ENCODE measurements around the gene FIGNL1. TPM values are rescaled to one million over a fixed set of nuclear protein-coding genes. Genes with fewer than 3 reads are reported as not detected.

FIGNL1 gene
- total and polyA plus RNA-seq, 8 donors: 1.3 to 4.1 (median 2.7) TPM

DNA sequence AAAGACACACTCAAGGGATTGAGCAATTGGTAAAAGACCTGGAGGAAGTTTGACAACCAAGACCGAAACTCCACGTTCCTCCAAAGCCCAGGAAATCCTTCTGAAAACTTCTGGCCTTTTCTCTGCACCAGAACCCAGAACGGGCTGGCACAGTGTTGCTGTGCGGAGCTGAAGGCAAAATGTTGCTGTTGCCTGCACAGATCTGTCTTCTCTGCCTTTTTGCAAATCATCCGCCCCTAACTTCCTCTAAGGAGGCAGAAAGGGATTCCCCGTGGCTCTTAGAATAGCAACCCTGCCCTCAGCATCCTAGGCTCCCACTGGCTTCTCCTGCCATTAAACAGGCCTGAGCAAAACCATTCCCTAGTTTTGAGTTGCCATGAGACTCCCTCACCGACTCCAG lies 44.9 kb downstream of the FIGNL1 start:
- TF ChIP-seq, protein P1, sequence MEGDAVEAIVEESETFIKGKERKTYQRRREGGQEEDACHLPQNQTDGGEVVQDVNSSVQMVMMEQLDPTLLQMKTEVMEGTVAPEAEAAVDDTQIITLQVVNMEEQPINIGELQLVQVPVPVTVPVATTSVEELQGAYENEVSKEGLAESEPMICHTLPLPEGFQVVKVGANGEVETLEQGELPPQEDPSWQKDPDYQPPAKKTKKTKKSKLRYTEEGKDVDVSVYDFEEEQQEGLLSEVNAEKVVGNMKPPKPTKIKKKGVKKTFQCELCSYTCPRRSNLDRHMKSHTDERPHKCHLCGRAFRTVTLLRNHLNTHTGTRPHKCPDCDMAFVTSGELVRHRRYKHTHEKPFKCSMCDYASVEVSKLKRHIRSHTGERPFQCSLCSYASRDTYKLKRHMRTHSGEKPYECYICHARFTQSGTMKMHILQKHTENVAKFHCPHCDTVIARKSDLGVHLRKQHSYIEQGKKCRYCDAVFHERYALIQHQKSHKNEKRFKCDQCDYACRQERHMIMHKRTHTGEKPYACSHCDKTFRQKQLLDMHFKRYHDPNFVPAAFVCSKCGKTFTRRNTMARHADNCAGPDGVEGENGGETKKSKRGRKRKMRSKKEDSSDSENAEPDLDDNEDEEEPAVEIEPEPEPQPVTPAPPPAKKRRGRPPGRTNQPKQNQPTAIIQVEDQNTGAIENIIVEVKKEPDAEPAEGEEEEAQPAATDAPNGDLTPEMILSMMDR (IDR thresholded peaks at IDR 0.05): no peak
- no peak overlapping the region for H3K27ac ChIP-seq
- no peaks in the 10 kb centered on the region for H3K27me3 ChIP-seq
- no peaks in the 10 kb centered on the region for H3K36me3 ChIP-seq
- no peak overlapping the region for H3K4me3 ChIP-seq
- DNase-seq (no peak), FAIRE-seq (no peak), ATAC-seq (no peak)
- no peaks in the 10 kb centered on the region for H3K9me3 ChIP-seq
- intact Hi-C loops (cut with DNase I): no loop called here
- 68 to 79% methylated on average over 7 of the region's 7 CpGs for WGBS, 2 donors
- no peaks in the 10 kb centered on the region for H3K4me1 ChIP-seq

DNA sequence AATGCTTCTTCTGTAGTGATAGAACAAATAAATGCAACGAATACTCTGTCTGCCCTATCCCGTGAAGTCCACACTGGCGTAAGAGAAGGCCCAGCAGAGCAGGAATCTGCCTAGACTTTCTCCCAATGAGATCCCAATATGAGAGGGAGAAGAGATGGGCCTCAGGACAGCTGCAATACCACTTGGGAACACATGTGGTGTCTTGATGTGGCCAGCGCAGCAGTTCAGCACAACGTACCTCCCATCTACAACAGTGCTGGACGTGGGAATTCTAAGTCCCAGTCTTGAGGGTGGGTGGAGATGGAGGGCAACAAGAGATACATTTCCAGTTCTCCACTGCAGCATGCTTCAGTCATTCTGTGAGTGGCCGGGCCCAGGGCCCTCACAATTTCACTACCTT lies 45.8 kb downstream of the FIGNL1 start:
- no peak for ATAC-seq
- WGBS, 2 donors: 66 to 67% methylated on average over 7 of the region's 7 CpGs

DNA sequence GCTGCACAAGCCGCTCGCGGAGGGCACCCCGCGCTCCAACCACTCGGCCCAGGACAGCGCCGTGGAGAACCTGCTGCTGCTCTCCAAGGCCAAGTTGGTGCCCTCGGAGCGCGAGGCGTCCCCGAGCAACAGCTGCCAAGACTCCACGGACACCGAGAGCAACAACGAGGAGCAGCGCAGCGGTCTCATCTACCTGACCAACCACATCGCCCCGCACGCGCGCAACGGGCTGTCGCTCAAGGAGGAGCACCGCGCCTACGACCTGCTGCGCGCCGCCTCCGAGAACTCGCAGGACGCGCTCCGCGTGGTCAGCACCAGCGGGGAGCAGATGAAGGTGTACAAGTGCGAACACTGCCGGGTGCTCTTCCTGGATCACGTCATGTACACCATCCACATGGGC lies 50.0 kb downstream of the FIGNL1 start:
- DNase-seq (no peak), FAIRE-seq (no peak), ATAC-seq (peak in 1 of 4 donors; percentile 27)
- no peaks in the 10 kb centered on the region for H3K9me3 ChIP-seq
- H3K27ac ChIP-seq: no peak overlapping the region
- intact Hi-C loops (cut with DNase I): no loop called here
- WGBS, 2 donors: 2 to 29% methylated on average over 41 of the region's 41 CpGs
- no peaks in the 10 kb centered on the region for H3K4me1 ChIP-seq
- no peaks in the 10 kb centered on the region for H3K36me3 ChIP-seq
- H3K4me3 ChIP-seq: peak overlapping the region in 1 of 4 donors; percentile 20
- TF ChIP-seq, protein P1 (IDR thresholded peaks at IDR 0.05): no peak
- peaks cover 0 to 6% (median 0%) of the 10 kb centered on the region in 4 donors for H3K27me3 ChIP-seq

More for the DNA sequence above, 45.8 kb downstream of the FIGNL1 start:
- TF ChIP-seq, protein P1 (IDR thresholded peaks at IDR 0.05): no peak
- intact Hi-C loops (cut with DNase I): no loop called here
- no peak for FAIRE-seq
- H3K4me1 ChIP-seq: no peaks in the 10 kb centered on the region
- H3K27me3 ChIP-seq: peaks cover 0 to 6% (median 0%) of the 10 kb centered on the region in 4 donors
- DNase-seq: no peak
- no peak overlapping the region for H3K27ac ChIP-seq
- no peak overlapping the region for H3K4me3 ChIP-seq
- H3K9me3 ChIP-seq: no peaks in the 10 kb centered on the region
- H3K36me3 ChIP-seq: no peaks in the 10 kb centered on the region

DNA sequence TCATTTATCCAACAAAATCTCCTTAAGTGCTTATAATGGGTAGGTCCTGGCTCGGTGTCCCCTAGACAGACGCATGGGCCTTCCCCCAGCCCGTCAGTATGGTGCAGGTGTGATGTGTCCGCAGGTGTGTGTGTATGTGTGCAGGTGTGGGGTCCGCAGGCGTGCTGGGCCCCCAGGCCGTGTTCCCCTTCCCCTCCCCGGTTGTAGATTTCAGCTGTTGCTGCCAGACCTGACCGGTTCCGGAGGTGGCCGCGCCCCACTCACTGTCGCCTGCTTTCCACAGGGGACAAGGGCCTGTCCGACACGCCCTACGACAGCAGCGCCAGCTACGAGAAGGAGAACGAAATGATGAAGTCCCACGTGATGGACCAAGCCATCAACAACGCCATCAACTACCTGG lies 50.5 kb downstream of the FIGNL1 start:
- H3K27ac ChIP-seq: no peak overlapping the region
- H3K4me1 ChIP-seq: no peaks in the 10 kb centered on the region
- WGBS, 2 donors: 40 to 67% methylated on average over 21 of the region's 21 CpGs
- ATAC-seq (no peak), DNase-seq (no peak), FAIRE-seq (no peak)
- H3K4me3 ChIP-seq: no peak overlapping the region
- TF ChIP-seq, protein P1 (IDR thresholded peaks at IDR 0.05): no peak
- H3K27me3 ChIP-seq: peaks cover 0 to 6% (median 0%) of the 10 kb centered on the region in 4 donors
- no peaks in the 10 kb centered on the region for H3K9me3 ChIP-seq
- no peaks in the 10 kb centered on the region for H3K36me3 ChIP-seq
- intact Hi-C loops (cut with DNase I): no loop called here

DNA sequence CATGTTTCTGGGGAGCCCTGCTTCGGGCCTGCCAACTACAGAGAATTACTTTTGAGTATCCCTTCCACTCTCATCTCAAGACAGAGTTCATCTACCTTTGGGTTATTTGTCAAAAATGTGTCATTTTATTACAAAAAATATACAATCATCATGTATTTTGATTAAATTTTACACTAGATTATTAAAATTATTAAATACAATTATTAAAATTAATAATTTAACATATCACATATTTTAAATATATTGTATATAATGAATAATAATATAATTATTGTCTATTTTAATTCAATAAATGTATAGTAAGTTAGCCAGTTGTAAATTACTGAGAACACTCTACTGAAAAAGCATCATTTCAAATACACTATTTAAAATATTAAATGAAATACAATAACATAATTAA lies 50.9 kb downstream of the FIGNL1 start:
- DNase-seq: no peak
- peaks cover 0 to 6% (median 0%) of the 10 kb centered on the region in 4 donors for H3K27me3 ChIP-seq
- 77 to 84% methylated on average over 1 of the region's 1 CpG for WGBS, 2 donors

More for the DNA sequence above, 50.9 kb downstream of the FIGNL1 start:
- H3K4me1 ChIP-seq: no peaks in the 10 kb centered on the region
- no peak for ATAC-seq
- no peaks in the 10 kb centered on the region for H3K36me3 ChIP-seq
- no peak overlapping the region for H3K4me3 ChIP-seq
- intact Hi-C loops (cut with DNase I): no loop called here
- H3K27ac ChIP-seq: no peak overlapping the region
- no peaks in the 10 kb centered on the region for H3K9me3 ChIP-seq
- FAIRE-seq: peak; percentile 70
- TF ChIP-seq, protein P1 (IDR thresholded peaks at IDR 0.05): no peak
